HG03159 (cell line): Measurements from ENCODE around the gene ABCF2.

Experiments
- ATAC-seq: cut with Tn5 transposase; IDR thresholded peaks from one replicate; pipeline ENCODE4 v1.9.1; 2021; ENCODE audit warnings: mild to moderate bottlenecking, moderate library complexity; ENCODE audit not compliant: unreplicated experiment

ABCF2 gene

GRCh38 chr7:151175047-151175792 is 51.8 kb downstream of the ABCF2 start:
- no peak for ATAC-seq

GRCh38 chr7:151174246-151175046 is 52.6 kb downstream of the ABCF2 start:
- ATAC-seq, result no peak

DNA sequence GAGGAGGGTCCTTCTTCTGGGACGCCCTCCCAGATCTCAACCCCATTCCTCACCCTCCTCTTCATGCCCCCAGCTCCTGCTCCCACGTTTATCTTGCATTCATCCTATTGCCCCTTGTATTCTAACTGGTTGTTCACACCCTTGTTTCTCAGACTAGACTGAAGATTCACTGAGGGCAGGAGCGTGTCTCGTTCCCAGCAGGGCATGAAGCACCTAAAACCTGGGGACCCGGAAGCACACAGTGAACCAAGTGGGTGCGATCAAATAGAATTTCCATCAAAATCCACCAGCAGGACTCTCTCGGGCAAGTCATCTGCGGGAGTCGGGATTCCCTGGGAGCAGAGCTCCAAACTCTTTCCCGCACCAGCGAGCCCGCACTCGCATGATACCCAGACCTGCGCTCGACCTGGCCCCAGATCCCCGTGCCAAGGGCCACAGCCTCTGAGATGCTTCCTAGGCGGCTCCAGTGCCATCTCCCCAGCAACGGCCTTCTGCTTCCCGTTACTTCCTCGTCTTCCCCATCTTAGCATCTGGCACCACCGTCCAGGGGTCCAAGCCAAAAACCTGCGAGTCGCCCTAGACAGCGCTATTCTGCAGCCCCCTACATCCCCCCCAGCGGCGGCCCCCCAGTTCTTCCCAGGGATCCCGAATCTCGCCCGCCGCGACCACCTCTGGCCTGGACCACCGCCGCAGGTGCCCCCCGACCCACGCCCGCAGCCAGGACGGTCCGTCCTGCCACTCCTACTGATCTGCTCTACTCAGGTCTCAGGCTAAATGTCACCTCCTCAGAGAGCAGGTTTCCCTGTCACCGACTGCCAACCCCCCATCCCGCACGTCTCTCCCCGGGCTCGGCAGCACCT is 53.4 kb downstream of the ABCF2 start:
- no peak for ATAC-seq

- ATAC-seq, result peak; percentile 73
Observed at GRCh38 chr7:151172273-151173141, 54.5 kb downstream of the ABCF2 start.

DNA sequence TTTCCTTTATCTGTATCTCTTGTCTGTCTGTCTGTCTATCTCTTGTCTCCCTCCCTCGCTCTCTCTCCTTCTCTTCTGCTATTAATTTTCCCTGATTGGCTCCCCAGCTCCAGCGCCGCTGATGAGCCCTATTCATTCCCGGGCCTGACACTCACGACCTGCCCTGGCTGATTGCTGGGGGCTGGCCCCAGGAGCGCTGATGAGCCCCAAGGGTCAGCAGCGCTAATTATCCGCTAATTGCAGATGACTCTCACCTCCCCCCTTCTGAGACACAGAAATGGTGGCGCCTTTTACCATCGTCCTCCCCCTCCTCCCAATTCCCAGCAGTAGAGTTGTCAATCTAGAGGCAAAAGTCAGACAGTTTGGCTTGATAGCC is 58.2 kb downstream of the ABCF2 start:
- ATAC-seq, result no peak

- no peak for ATAC-seq
Observed at GRCh38 chr7:151168003-151168786, 58.8 kb downstream of the ABCF2 start.

DNA sequence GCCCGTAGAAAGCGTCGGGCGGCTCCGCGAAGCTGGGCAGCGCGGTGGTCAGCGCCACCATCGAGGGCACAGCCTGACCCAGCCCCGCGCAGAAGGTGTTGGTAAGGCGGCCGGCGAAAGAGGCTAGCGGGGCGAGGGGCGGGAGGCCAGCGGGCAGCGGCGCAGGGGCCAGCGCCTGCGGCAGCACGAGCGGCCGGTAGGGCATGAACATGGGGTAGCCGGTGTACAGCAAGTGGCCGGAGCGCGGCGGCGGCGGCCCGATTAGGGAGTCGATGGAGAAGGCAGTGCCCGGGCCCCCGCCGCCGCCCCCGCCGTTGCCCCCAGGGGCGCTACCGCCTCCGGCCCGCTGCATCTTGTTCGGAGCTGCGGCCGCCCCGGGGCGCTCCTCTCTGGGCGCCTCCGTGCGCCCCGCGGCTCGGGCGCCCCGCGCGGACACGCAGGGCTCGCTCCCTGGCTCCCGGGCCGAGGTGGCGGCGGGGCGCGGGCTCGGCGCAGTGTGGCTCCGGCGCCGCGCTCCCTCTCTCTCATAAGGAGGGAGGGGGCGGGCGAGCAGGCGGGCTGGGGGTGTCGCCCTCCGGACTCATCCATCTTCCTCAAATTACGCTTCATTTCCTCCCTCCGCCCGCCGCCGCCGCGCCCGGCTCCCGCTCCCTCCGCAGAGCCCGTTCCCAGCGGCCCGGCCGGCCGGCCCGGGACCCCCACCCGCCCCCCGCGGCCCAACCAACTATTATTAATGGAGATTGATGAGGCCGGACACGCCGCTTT is 59.6 kb downstream of the ABCF2 start, which contains the start of gene GBX1:
TSS of gene GBX1 (minus strand) at position 498 of the 765 bp plus-strand sequence. CDS start at position 352, 146 bp downstream.
- ATAC-seq, result no peak

DNA sequence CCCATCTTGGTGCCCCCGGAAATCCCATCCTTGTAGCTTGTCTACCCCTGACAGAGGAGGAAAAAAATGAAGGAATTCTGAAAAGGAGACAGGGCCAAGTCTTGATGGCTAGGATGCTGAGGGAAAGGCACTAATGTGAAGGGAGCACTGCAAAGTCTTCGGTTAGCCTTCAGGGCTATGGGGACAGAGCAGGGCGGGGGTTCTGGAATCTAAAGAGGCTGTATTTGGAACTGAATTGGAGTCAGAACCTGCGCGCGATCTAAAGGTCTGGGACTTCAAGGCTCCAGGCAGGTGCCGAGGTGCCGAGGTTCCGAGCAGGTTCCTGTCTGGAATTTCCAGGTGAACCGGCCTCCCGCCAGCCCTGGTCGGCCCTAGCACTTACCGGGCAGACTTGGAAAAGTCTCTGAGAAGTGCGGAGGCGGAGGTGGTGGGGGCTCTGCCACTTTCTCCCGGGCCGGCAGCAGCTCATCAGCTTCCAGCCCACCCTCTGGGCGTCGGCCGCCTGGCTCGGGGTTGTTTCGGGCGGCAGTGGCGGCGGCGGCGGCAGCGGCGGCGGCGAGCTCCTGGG is 60.3 kb downstream of the ABCF2 start:
- ATAC-seq, result no peak
